ENCODE measurements around the gene WNT11. TPM values are rescaled to one million over a fixed set of nuclear protein-coding genes. Genes with fewer than 3 reads are reported as not detected.

The WNT11 gene
- total RNA-seq, 1 donor from 2014 or later: 1.8 TPM

DNA sequence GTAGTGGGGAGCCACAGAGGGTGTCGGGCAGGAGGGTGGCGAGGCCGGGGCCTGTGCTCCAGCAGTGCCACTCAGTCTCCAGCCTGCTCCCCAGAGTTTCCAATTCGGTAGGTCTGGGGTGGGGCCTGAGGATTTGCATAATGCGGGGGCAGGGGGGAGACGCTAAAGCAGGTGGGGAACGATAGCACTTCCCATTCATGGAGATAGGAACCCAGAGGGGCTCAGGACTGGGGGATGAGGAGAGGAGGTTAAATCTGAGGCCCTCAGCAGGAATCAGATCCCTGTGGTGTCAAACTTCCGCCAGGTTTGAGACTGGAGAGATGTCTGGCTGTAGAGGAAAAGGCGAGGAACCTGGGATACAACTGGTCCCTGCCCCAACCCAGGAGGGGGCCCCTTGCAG is 29.8 kb downstream of the WNT11 start:
- no peak for DNase-seq (ENCODE audit: low spot score)

DNA sequence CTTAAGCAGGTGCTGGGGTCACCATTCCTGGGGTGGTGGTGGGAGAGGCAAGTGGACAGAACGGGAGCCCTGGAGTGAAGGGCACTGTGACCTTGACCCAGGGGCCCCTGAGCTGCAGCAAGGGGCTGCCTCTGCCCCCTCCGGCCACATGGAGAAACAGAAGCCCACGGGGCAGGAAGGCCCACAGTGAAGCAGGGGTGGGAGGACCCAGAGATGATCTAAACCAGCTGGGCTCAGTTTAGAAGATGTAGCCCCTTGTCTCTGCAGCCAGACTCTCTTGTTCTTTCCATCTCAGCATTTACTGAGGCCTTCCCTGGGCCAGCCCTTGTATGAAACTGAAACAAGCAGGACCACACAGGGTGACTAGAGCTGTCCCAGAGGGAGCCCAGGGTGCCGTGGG is 30.5 kb downstream of the WNT11 start:
- DNase-seq (ENCODE audit: low spot score): no peak

DNA sequence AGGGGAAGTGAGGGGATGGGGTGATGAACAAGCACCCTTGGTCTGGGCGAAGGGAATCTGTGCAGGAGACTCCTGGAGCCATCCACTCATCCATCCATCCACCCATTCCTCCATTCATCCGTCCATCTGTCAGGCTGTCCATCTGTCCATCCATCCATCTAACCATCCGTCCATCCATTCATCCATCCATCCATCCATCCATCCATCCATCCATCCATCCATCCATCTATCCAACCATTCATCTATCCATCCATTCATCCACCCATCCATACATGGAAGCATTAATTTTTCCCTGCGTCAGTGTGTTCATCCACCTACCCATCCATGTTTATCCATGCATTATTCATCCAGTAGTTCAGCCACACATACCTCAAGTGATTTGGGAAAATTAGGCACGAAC is 32.0 kb downstream of the WNT11 start:
- no peak for DNase-seq (ENCODE audit: low spot score)

DNA sequence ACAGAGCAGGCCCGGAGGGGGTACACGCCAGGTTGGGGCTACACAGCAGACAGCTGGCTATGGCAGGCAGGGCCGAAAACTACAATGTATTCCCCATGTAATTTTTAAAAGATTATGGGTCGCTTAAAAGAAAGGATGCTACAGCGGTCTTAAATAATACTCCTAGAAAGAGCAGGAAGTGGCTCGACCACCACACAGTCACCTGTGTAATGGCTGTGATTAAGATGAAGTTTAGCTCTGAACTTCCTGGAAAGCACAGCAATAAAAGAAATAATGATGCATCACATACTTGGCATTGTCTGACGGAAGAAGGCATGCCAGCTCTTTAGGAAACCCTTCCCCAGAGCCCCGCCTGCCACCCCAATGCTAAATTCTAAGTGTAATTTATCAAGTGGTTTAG is 32.6 kb downstream of the WNT11 start:
- DNase-seq (ENCODE audit: low spot score): no peak

DNA sequence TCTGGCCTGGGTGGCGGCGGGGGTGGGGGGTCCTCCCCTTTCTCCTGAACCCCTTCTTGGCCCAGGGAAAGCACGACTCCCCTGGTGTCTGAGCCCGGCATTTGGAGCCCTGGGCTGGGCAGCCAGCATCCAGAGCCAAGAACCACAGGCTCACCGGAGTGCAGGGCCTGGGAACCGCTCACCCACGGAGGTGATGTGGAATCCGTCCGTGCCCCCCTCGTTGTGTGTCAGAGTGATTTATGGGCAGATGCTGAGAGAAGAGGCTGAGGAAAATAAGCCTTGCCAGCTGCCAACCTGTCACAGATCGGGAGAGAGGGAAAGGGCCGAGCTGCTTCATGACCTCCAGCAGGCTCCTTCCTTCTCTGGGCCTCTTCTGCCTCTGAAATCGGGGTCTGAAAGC is 33.7 kb downstream of the WNT11 start:
- no peak for DNase-seq (ENCODE audit: low spot score)

DNA sequence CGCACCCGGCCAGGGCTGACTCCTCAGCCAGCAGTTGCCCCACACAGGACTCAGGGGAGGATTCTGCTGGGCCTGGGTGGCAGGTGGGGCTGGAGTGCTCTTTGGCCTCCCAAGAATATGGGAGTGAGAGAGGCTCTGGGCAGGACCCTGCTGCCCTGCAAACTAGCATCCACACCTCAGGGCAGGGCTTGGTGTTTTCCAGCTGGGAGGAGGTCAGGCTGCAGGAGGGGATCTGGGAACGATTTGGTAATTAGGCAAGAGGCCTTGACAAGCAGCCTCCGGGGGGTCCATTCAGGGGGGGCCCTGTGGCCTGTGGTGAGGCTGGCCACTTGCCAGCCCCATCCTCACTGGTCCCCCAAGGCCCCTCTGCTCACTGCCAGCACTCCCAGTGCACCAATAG is 35.8 kb downstream of the WNT11 start:
- DNase-seq (ENCODE audit: low spot score): no peak

DNA sequence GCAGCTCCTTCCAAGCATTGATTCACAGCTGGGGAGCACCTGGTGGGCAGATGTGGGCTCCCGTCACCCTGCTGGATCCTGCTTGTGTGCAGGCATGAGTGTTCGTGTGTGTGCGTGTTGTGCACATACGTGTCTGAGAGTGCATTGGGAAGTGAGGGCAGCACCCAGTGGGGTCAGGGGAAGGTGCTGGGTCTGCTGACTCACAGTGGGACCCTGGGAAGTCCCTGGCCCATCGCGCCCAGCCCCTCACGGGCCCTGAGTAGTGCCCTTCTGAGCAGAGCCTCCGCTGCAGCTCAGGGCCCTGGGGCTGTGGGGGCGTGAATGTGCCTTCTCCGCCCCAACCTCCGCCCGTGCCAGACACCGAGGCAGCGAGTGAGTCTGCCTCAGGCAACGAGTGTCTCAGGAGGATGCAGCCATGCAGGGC is 36.8 kb downstream of the WNT11 start:
- DNase-seq (ENCODE audit: low spot score): no peak

DNA sequence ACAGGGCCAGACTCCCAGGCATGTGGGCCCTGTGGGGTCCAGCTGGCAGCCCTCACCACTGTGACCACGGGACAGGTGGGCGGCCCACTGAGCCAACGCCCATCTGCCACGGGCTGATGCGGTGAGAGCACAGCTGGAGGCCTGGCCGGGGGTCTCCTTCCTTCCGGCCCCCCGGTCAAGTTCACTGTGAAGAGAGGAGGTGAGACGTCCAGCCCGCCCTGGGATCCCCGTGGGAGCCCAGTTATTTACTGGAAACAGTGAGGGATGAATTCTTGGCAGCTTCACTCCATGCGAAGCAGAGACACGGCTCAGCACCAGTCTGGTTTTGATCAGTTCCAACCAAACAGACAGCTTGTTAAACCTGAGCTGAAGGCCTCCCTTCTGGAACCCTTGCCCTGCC is 38.7 kb downstream of the WNT11 start:
- DNase-seq (ENCODE audit: low spot score): no peak

DNA sequence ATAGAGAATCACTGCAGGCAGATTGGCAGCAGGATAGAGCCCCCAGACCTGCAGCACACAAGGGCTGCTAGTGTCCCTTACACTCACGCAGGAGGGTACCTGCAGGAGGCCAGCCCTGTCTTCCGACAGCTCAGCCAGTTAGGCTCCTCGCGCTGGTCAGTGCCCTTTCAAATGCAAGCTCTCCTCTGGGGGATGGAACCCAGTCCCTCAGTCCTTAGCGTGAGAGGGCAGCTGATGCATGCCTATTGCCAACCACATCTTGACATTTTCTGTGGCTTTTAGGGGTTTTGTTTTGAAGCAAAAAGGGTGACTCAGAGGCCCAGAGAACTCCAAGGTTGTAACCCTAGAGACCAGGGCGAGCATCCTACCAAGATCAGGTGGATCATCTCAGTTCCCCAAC is 40.0 kb downstream of the WNT11 start:
- DNase-seq (ENCODE audit: low spot score): no peak

DNA sequence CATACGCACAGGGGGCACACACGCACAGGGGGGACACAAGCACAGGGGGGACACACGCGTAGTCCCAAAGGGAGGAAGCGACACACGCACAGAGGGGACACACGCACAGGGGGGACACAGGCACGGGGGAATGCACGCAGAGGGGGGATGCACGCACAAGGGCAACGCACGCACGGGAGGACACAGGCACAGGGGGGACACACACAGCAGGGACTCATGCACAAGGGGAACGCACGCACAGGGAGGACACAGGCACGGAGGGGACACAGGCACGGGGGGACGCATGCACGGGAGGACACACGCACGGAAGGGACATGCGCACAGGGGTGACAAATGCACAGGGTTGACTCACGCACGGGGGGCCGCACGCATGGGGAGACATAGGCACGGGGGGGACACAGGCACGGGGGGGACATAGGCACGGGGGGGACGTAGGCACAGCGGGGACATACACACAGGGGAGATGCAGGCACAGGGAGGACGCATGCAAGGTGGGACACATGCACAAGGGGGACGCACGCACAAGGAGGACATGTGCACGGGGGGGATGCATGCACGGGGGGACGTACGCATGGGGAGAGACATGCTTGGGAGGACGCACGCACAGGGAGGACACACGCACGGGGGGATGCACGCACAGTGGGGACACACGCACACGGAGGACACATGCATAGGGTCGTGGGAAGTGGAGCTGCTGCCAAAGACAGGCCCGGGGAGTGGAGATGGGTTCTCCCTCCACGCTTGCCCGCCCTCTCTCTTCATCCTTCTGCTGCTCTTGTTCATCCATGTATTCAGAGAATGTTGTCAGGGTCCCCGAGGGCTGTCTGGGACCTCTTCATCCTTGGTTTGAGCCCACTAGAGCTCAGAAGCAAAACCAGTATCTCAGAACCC is 41.2 kb downstream of the WNT11 start:
- no peak for DNase-seq (ENCODE audit: low spot score)

DNA sequence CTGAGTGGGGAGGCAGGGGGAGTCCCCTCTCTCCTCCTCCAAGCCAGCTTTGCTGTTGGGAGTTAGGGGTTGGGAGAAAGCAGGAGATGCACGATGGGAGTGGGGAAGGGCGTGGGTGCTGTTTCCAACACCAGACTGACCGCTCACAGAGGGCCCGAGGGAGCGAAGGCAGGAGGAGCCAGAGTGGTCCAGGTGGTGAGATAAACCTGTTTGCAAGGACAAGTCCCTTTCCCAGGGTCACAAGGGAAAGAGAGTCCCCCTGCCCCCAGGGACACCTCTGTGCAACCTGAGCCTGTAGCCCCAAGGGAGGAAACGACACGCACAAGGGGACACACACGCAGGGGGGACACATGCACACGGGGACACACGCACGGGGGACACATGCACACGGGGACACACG is 42.2 kb downstream of the WNT11 start:
- DNase-seq (ENCODE audit: low spot score): no peak

DNA sequence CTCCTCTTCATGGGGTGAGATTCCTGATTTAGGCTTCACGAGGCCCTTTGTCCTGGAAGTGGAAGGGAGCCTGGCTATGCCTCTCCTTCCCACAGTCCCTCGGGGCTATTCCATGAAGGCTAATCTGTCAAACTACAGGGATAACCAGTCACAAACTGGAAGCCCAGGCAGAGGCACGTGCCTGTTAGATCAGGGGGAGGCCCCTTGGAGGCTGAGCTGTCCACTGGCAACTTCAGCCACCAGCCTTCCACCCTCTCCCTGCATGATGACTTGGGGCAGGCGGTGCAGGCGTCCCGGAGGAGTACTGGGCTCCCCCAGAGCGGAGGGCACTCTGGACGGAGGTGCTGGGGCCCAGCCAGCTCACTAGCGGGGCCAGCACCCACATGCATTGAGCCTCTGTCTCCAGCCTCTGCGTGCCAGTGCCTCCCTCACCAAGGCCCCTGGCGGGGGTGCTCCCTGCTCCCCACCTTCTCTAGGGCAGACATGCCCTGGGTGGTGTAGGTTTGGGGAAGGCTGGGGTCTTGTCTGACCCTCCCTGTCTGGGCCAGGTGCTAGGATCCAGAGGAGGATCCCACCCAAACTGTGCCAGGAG is 42.9 kb downstream of the WNT11 start:
- no peak for DNase-seq (ENCODE audit: low spot score)

DNA sequence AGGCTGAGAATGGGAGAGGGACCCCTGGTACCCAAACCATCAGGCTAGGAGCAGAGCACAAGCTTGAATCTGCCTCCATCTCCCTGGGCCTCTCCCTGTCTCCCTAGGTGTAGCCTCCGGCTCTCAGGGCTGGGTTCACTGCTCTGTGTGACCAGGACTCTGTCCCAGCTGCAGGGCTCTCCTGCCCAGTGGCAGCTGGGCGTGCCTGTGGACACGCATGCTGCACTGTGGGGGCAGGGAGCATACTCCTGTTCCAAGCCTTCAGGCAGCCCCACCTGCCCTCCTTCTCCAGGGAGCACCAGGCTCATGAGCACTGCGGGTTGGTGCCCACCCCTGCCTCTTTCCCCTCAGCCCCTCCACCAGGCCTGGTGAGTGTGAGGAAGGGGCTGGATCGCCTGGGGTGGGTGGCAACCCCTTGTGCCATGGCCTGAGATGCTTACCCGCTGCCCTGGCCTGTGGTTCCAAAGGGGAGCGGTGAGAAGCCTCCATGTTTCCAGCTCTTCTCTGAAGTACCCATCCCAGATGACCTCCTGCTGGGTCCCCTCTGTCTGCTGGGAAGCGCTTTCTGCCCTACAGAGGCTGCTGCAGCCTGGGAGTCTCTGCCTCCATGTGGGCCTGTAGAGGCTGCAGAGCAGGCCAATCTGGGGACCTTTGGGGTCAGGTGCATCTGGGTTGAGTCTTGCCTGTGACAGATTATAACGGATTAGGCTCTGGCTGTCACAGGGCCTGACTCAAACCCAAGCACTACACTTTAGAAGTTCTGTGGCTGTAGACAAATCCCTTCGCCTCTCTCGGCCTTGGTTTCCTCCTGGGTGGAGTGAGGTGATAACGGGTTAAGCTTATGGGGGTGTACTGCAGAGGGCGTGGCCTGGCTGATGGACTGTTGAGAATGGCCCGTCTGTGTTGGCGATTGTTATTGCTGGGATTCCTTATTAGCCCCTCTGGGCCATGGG is 43.7 kb downstream of the WNT11 start:
- DNase-seq (ENCODE audit: low spot score): no peak

DNA sequence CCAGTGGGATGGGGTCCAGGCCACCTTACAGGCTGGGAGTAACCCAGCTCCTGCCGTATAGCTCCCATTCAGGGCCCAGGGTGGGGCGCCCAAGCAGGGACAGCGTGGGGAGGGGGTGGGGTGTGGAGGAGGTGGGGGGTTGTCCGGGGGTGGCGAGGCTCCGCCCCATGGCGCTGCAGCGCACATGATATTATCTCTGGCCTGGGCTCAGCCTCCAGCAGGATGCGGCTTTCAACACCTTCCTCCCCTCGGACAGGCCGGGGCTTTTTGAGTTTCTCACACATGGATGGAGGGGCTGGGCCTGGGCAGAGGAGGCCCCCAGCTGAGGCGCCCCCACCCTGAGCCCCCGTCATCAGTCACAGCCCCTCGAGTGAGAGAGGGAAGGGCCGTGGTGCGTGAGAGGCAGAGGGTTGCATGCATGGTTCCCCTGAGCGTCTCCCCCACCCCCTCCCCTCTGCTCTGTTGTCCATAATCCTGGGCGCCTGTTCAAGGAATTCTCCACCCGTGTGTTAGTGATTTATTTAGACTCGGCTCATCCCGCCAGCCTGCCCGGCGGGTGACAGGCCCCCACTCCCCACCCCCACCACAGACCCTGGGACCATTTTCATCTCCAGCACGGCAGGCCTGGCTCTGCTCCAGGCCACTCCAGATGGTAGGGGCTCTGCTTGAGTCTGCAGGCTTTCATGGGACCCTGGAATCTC is 44.9 kb downstream of the WNT11 start:
- no peak for DNase-seq (ENCODE audit: low spot score)

DNA sequence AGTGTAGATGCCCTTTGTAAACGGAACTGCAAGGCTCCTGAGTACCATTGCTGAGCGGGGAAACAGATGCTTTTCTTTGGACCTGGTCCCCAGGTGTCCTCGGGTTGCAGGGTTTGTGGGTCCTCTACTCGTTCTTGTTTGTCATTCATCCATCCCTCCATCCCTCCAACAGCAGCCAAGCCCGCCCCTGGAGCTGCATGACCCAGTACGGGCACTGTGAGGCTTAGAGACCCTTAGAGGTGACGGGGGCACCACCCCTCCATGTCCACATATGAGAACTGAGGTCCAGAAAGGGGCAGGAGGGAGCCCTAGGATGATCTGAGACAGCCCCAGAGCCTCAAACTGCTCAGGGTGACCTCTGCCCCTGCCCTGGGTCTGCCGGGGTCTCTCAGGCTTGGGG is 45.4 kb downstream of the WNT11 start:
- DNase-seq (ENCODE audit: low spot score): no peak

DNA sequence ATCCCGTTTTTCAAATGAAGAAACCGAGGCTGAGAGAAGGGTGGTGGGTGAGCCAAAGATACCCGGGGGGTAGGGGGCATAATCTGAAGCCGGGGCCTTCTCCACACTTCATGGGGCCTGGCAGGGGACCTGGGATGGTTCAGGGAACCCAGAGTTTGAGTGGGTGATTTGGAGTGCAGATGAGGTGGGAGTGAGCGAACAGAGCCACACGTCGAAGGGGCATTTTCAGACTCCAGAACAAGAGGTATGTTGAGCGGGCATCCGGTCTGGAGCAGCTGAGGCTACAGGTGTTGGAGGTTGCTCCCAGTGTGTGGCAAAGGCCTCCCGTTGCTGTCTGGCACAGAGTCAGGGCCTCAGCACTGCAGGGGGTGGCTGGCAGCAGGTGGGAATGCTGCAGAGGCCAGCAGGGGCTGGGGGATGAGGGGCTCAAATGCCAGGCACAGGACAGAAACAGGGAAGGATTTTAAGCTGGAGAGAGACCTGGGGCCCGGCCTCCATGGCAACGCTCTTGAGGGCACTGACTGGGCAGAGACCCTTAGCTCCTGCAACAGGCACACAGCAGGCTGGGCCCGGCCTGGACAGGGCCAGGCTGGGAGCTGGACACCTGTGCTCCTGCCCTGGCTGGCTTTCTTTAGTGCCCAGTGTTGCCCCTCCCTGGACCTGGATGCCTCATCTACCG is 46.2 kb downstream of the WNT11 start:
- DNase-seq (ENCODE audit: low spot score): no peak

DNA sequence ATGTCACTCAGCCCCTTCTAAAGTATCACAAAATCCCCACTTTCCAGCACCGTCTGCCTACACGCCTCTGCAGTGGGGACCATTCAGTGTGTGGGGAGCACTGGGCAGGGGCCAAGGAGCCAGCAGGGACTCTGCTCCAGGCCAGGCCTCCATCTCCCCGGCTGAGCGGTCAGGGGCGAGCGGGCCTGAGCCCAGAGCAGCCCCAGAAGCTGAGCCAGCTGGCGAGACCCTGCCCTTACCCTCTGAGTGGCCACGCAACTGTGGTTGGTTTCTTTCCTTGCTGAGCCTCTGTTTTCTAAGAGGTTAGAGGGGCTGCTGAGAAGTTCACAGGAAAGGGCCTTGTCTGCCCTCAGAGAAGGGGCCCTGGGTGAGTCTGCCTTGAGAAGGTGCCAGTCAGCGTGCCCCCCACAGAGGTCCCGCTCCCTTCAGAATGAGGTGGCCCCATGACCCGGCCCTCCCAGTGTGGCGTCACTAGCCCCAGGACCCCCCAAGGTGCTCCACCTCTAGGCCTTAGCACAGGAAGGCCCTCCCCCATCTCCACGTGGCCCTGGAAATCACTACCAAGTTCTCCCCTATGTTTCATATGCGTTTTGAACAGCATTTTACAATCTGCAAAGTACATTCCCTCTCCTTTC is 46.9 kb downstream of the WNT11 start:
- DNase-seq (ENCODE audit: low spot score): no peak

DNA sequence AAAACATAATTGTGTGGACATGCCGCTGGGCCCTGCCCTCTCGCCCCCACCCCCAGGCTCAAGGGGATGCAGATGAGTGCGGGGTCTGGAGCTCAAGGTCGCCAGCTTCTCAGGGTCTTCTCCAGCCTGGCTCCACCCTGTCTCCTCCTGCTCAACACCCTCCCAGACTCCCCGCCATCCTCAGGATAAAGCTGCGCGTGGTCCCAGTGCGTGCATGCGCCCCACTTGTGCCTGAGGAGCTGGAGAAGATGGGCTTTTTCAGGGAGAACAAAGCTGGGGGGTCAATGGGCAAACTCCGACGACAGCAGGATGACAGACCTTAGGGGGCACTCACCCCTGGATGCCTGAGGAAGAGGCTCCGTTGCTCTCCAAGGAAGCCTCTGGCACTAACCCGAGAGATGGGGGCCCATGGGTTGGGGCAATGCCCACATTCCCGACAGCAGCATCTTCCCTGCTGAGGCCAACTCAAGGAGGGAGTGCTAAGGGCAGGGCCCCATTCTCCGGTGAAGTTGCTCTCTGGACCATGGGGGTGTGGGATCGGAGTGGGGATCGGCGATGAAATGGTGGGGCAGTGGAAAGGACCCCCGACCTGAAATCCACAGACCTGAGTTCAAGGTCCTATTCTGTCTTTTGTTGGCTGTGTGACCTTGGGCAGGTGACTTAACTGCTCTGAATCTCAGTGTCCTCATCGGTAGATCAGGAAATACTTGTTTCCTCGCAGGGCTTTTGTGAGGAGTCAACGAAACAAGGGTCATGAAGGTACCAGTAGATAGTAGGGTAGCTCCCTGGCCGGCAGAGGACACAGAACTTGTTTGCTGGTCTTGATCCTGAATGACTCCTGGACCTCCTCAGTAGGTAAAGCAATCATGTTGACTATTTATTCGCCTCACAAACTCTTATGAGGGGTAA is 47.7 kb downstream of the WNT11 start:
- no peak for DNase-seq (ENCODE audit: low spot score)

DNA sequence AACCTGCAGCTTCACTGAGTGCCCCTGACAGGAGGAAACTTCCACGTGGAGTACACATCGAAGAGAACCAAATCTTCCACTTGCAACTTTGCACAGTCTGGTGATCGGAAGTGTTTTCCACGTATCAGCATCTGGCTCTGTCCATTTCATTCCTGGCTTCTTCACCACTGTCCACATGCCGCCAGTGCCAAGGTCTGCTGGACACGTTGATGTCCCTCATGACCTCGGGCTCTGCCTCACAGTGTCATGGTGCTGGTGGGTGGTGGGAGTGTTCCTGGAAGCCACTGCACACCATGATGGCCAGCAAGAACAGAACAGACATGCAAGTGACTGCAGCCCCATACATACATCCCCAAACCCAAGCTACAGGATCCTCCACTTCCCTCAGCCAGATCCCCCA is 48.4 kb downstream of the WNT11 start:
- DNase-seq (ENCODE audit: low spot score): no peak

DNA sequence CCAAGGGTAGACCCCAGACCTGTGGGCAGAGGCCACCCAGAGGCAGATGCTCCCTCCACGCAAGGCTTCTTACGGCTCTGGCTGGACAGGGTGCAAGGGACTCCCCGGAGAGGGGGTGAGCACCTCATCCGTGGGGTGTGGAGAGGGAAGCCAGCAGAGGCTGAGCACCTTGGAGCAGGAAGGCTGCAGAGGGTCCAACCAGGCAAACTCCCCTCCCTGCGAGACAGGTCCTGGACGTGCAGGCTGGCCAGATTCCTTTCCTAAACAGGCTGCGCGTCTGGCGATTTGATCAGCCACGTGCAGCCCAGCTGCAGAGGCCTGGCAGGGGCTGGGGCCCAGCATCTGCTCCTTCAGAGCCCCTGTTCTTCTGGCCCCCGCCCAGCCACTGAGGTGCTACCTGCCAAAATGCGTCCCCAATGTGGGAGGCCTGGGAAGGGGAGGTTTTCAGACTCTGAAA is 49.3 kb downstream of the WNT11 start:
- DNase-seq (ENCODE audit: low spot score): no peak
